Progenitor cell of endocrine pancreas (in vitro differentiated cells): ENCODE measurements around the gene SH3PXD2B. TPM values are rescaled to one million over a fixed set of nuclear protein-coding genes. Genes with fewer than 3 reads are reported as not detected.

Experiments
- DNase-seq: peaks from one replicate; pipeline ENCODE4 v3.0.0; 2021; ENCODE audit warnings: low spot score; ENCODE audit not compliant: unreplicated experiment
- H3K27ac Mint-ChIP-seq: 2 replicates; pipeline ENCODE4 v1.8.0; 2021; ENCODE audit warnings: mild to moderate bottlenecking, moderate library complexity, mixed read lengths
- H3K27me3 Mint-ChIP-seq: 2 replicates; pipeline ENCODE4 v1.8.0; 2021; ENCODE audit warnings: mixed read lengths
- H3K36me3 Mint-ChIP-seq: 2 replicates; pipeline ENCODE4 v1.8.0; 2022; ENCODE audit warnings: mixed read lengths; ENCODE audit not compliant: insufficient read depth
- H3K4me1 Mint-ChIP-seq: 2 replicates; pipeline ENCODE4 v1.8.0; 2021; ENCODE audit warnings: low read depth, mixed read lengths
- H3K4me3 Mint-ChIP-seq: 2 replicates; pipeline ENCODE4 v1.8.0; 2021; ENCODE audit warnings: low read depth, mild to moderate bottlenecking, moderate library complexity, mixed read lengths
- H3K9me3 Mint-ChIP-seq: 2 replicates; pipeline ENCODE4 v1.8.0; 2021; ENCODE audit warnings: low read depth, mixed read lengths
- CTCF ChIP-seq: fragments of 200-600 bp; sonication (generic); IDR thresholded peaks from one replicate; pipeline ENCODE4 v1.5.0; 2021; ENCODE audit warnings: antibody characterized with exemption, mild to moderate bottlenecking; ENCODE audit not compliant: unreplicated experiment
- total RNA-seq: library from RNA; stranded (reverse); gene quantifications from 2 replicates; pipeline ENCODE4 v1.2.1, GENCODE V29; 2021

SH3PXD2B gene
- total RNA-seq, 1 donor from 2014 or later = 79.8 TPM

DNA sequence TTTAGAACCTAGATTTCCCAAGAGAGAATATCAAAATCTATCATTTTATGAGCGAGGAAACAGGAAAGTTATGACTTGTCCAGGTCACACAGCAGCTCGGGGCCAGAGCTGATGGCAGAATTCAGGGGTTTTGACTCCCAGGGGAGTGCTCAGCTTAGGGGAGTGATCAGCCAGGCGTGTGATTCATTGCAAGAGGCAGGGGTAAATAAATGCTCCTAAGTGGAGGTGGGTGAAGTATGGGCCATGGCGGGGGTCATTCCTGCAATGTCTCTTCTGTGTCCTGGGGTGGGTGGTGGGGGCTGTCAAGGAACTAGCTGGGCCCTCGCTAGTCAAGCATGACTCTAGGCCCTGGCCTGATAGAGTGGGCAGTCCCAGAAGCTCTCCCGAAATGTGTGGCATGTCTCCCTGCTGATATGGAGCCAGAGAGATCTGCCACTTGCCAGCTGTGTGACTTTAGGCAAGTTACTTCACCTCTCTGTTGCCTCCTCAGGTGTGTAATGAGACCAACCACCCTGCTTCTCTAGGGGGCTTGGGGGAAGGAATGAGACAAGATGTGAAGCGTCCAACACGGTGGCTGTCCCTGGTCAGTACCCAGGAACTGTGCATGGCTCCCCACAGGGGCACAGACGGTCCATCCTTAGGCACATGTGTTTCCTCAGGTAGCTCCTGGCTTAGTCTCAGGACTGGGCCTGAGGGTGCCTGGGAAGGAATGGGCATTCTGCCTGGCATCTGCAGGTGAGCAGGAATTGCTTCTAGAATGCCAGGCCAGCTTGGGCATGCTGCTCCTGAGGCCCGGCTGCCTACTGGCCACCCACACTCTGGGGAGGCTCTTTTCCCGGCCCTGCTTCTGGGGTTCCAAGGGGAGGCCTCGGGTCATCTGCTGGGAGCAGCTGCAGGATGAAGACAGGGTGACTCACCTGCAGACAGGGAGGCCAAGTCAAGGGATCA is 36.5 kb upstream of the SH3PXD2B start:
- Mint-ChIP-seq H3K27me3 (peaks cover 74% of the 10 kb centered on the region), H3K4me1 (no peaks in the 10 kb centered on the region), H3K27ac (no peak overlapping the region), H3K4me3 (no peak overlapping the region), H3K36me3 (no peaks in the 10 kb centered on the region), H3K9me3 (no peaks in the 10 kb centered on the region)
- no peak for TF ChIP-seq CTCF
- DNase-seq = no peak

GRCh38 chr5:172488221-172488620 is 33.9 kb upstream of the SH3PXD2B start:
- no peaks in the 10 kb centered on the region for H3K36me3 Mint-ChIP-seq
- no peak for TF ChIP-seq CTCF
- H3K27ac Mint-ChIP-seq = no peak overlapping the region
- no peaks in the 10 kb centered on the region for H3K9me3 Mint-ChIP-seq
- H3K4me1 Mint-ChIP-seq = no peaks in the 10 kb centered on the region
- H3K4me3 Mint-ChIP-seq = no peak overlapping the region
- peaks cover 60% of the 10 kb centered on the region for H3K27me3 Mint-ChIP-seq
- no peak for DNase-seq

- H3K4me1 Mint-ChIP-seq = no peaks in the 10 kb centered on the region
- no peaks in the 10 kb centered on the region for H3K9me3 Mint-ChIP-seq
- no peak for DNase-seq
- no peaks in the 10 kb centered on the region for H3K36me3 Mint-ChIP-seq
- H3K27me3 Mint-ChIP-seq = peaks cover 59% of the 10 kb centered on the region
- no peak overlapping the region for H3K4me3 Mint-ChIP-seq
- no peak overlapping the region for H3K27ac Mint-ChIP-seq
- TF ChIP-seq CTCF = no peak
Measured at GRCh38 chr5:172487671-172488070, 33.3 kb upstream of the SH3PXD2B start.

DNA sequence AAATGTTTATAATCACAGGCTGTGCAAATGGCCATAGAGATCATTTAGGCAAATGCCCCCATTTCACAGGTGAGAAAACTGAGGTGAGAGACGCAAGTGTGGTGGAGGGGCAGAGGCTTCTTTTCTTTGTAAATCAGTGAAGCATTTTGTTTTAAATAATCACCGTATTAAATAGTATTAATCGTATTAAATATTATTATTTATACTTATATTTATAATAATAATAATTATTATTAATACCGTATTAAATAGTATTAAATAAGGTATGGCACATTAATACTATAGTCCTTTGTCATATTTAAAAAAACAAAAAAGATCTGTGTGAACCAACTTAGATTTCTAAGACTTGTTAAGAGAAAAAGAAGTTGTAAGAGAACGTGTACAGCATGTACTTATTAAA is 32.6 kb upstream of the SH3PXD2B start:
- DNase-seq = no peak
- Mint-ChIP-seq H3K27ac (no peak overlapping the region), H3K4me3 (no peak overlapping the region), H3K36me3 (no peaks in the 10 kb centered on the region), H3K9me3 (no peaks in the 10 kb centered on the region), H3K4me1 (no peaks in the 10 kb centered on the region), H3K27me3 (peaks cover 56% of the 10 kb centered on the region)
- no peak for TF ChIP-seq CTCF

- Mint-ChIP-seq H3K27me3 (peaks cover 51% of the 10 kb centered on the region), H3K9me3 (no peaks in the 10 kb centered on the region), H3K27ac (no peak overlapping the region), H3K36me3 (no peaks in the 10 kb centered on the region), H3K4me1 (no peaks in the 10 kb centered on the region), H3K4me3 (no peak overlapping the region)
- TF ChIP-seq CTCF = no peak
- DNase-seq = no peak
Measured at GRCh38 chr5:172486451-172486850, 32.1 kb upstream of the SH3PXD2B start.
